DND-41 (cell line): ENCODE data around the gene FHIT.

Experiments used
- EZH2 ChIP-seq: IDR thresholded peaks from 3 replicates; pipeline ENCODE4 v1.6.1; 2012; ENCODE audit warnings: borderline replicate concordance, low read depth, mild to moderate bottlenecking, moderate library complexity, low read length, inconsistent platforms; ENCODE audit not compliant: severe bottlenecking
- TF ChIP-seq, protein P1 (sequence below): IDR thresholded peaks from 2 replicates; pipeline ENCODE4 v1.5.1; 2012; ENCODE audit warnings: borderline replicate concordance, low read length, moderate library complexity, mild to moderate bottlenecking; ENCODE audit not compliant: poor library complexity, severe bottlenecking; ENCODE audit errors: extremely low read depth

DNA sequence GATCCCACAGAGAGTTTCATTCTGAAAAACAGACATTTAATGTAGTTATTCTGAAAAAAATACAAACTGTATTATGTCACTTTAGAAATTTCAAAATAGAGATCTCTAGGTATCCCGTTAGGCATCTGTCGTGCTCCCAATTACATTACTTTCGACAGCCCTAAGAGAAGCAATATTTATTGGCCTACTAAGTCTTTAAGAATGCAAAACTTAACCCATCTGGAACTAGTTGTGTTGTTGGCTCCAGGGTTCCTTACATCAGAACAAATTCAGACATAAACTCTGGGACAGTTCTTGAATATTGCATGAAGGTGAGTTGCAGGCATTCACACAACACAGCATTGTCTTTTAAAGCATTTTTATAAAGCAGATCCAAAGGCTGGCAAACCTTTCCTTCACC is 498.4 kb downstream of the FHIT start:
- TF ChIP-seq, protein P1, sequence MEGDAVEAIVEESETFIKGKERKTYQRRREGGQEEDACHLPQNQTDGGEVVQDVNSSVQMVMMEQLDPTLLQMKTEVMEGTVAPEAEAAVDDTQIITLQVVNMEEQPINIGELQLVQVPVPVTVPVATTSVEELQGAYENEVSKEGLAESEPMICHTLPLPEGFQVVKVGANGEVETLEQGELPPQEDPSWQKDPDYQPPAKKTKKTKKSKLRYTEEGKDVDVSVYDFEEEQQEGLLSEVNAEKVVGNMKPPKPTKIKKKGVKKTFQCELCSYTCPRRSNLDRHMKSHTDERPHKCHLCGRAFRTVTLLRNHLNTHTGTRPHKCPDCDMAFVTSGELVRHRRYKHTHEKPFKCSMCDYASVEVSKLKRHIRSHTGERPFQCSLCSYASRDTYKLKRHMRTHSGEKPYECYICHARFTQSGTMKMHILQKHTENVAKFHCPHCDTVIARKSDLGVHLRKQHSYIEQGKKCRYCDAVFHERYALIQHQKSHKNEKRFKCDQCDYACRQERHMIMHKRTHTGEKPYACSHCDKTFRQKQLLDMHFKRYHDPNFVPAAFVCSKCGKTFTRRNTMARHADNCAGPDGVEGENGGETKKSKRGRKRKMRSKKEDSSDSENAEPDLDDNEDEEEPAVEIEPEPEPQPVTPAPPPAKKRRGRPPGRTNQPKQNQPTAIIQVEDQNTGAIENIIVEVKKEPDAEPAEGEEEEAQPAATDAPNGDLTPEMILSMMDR, result no peak
- no peak for TF ChIP-seq EZH2
